GM21447 (cell line): ENCODE measurements around the gene MYCN.
"Not testable (repeated sequence)": the region's sequence is repeated elsewhere in the genome, so short reads cannot be mapped to it uniquely, and the experiment has no call there.

Experiments
- ATAC-seq: cut with Tn5 transposase; IDR thresholded peaks from one replicate; pipeline ENCODE4 v1.9.1; 2021; ENCODE audit not compliant: unreplicated experiment

The MYCN gene

DNA sequence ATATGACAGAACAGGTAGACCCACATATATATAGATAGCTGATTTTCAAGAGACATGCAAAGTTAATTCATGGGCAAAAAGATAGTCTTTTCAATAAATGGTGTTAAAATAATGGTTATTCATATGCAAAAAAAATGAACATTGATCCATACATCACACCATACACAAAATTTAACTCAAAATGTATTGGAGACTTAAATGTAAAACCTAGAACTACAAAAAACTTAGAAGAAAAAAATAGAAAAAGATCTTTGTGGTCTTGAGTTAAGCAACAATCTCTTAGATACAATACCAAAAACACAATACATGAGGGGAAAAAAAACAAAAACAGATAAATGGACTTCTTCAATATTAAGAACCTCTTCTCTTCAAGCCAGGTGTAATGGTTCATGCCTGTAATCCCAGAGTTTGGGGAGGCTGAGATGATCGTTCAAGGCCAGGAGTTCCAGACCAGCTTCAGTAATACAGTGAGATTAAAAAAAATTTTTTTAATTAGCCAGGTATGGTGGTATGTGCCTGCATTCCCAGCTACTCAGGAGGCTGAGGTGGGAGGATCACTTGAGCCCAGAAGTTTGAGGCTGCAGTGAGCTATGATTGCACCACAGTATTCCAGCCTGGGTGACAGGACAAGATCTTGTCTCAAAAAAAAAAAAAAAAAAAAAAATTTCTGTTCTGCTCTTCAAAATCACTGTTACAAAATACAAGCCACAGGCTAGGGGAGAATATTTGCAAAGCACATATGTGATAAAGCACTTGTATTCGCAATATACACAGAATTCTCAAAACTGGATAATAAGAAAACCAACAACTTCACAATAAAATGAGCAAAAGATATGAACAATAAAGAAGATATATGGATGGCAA, 32.7 kb upstream of the MYCN start:
- ATAC-seq, result no peak

DNA sequence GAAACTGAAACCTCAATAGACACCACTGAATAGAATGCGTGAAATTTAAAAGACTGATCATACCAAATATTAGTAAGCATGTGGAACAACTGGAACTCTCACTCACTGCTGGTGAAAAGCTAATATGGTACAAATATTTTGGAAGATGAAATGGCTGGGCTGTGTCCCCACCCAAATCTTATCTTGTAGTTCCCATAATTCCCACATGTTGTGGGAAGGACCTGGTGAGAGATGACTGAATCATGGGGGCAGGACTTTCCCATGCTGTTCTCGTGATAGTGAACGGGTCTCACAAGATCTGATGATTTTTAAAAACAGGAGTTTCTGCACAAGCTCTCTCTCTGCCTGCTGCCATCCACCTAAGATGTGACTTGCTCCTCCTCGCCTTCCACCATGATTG, 32.0 kb upstream of the MYCN start:
- no peak for ATAC-seq

DNA sequence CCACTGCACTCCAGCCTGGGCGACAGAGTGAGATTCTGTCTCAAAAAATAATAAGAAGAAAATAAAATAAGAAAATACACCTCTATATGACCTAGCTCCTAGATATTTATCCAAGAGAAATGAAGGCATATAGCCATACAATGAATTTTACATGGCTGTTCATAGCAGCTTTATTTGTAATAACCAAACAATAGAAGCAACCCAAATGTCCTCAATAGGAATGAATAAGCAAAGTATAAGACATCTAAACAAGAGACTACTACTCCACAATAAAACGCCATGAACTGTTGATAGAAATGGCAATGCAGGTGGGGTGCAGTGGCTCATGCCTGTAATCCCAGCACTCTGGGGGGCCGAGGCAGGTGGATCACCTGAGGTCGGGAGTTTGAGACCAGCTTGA, 31.2 kb upstream of the MYCN start:
- ATAC-seq, result no peak

DNA sequence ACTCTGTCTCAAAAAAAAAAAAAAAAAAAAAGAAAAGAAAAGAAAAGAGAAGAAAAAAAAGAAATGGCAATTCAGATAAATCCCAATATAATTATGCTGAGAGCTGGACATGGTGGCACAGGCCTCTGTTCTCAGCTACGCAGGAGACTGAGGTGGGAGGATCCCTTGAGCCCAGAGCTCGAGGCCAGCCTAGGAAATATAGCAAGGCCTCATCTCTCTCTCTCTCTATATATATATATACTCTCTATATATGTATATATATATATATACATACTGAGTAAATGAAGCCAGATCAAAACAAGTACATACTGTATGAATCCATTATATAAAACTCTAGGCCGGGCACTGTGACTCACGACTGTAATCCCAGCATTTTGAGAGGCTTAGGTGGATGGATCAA, 30.6 kb upstream of the MYCN start:
- ATAC-seq, result no peak

DNA sequence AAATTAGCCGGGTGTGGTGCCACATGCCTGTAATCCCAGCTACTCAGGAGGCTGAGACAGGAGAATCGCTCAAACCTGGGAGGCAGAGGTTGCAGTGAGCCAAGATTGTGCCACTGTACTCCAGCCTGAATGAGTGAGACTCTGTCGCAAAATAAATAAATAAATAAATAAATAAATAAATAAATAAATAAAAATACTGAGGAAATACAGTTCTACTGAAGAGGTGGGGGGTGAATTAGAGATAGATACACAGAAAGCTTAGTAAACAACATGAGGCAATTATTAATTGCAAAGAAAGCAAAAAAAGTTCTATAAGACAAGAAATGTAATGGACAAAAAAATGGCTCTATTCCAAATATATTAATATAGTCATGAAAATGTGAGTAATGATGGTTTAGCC, 29.1 kb upstream of the MYCN start:
- ATAC-seq, result not testable (repeated sequence)

DNA sequence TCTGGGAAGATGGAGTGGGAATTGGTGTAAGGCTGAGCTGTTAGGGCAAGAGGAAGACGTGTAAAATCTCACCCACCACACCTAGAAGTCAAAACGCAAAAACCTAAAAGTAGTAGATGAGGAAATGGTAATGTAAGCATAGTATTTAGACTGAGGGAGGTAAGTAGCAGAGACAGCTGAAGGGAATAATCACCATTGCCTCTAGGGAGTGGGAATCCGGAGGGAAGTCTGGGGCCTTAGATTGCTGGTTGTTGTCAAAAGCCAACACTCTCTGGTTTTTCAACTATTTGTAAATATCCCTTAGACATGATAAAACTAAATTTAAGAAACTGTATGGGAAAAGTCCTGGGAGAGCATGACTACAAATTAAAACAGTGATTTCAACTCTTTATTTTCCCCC, 28.7 kb upstream of the MYCN start:
- ATAC-seq, result no peak

DNA sequence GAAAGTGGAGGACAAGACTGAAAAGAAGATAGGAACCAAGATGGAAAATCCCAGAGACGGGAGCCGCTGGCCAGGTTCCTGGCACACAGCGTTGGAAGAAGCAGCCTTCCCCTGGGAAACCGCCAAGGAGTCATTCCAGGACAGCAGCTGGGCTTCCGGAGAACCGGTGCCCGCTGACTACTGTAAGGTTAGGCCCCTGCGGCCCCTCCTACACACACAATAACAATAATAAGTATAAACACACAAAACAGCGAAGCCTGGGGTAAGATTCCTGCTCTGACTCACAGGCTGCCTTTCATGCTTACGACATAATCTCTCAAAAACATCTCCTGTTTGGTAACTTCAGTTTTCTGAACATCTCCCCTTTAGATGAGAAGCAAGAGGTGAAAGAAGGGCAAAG, 28.1 kb upstream of the MYCN start:
- ATAC-seq, result no peak

DNA sequence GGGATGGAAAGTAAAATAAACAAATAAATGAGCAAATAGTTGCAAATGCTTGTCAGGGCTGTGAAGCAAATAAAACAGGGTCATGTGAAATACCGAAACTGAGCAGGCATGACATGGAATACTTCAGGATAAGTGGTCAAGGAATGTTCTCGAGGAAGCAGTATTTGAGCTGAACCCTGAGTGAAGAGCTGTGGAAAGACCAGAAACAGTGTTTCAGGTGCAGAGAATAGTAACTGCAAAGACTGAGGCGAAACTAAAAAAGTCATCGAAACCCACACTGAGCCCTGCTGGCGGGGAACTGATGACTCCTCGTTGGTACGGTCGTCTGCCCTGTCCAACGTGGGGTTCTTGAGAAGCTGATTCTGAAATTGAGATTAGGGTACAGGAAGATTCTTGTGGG, 27.2 kb upstream of the MYCN start:
- ATAC-seq, result no peak

DNA sequence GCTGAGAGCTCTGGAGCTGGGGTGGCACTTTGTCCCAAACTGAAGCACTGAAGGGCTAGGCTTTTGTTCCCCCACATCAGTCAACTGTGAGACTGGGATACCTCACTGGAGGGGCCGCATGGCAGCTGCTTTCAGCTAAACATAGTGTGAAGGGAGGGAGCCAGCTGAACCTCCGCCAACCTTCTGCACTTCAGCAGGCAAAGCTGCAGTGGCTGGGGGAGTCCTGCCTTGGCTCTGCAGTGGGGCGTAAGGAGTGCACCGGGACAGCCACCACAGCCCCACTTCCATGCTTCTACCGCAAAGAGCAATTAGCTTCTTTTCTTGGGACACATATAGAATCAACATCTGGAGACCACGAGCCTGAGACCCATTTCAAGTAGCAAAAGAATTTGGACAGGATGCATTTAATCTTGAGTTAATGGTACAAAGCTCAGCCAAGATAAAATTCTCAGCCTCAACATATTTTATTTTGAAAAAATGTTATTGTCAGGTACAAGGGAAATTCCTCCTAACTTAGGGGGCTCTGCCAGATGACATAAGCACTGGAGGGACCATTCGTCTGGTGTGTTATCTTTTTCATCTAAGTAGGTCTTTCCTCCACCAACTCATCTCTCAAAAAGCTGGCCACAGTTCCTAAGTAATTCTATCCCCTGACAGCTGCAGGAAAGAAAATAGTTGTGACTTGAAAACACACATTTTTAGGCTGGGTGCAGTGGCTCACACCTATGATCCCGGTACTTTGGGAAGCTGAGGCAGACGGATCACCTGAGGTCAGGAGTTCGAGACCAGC, 25.6 kb upstream of the MYCN start:
- no peak for ATAC-seq

DNA sequence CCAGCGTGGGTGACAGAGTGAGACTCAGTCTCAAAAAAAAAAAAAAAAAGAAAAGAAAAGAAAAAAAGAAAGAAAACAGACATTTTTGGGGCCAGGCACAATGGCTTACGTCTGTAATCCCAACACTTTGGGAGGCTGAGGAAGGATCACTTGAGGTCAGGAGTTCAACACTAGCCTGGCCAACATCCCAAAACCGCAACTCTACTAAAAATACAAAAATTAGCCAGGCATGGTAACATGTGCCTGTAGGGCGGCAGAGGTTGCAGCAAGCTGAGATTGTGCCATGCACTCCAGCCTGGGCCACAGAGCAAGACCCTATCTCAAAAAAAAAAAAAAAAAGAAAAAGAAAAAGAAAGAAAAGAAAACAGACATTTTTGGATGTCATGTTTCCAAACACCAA, 24.8 kb upstream of the MYCN start:
- not testable (repeated sequence) for ATAC-seq

DNA sequence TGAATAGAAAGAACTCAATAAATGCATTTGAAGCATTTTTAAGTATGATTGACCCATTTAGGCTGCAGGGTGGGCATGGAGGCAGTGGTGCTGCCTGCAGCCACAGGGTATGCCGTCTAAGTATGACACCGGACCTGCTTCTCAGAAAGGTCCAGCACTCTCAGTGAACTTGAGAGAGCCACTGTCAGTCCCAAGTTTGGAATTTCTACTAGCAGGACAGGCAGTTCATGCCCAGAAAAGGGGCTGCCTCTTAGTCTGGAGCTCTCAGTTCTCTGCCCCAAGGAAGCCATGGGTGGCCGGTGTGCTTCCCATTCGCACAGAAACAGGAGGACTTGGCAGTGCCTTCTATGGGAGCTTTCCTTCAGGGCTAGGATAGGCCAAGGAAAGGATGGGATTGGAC, 24.0 kb upstream of the MYCN start:
- no peak for ATAC-seq

DNA sequence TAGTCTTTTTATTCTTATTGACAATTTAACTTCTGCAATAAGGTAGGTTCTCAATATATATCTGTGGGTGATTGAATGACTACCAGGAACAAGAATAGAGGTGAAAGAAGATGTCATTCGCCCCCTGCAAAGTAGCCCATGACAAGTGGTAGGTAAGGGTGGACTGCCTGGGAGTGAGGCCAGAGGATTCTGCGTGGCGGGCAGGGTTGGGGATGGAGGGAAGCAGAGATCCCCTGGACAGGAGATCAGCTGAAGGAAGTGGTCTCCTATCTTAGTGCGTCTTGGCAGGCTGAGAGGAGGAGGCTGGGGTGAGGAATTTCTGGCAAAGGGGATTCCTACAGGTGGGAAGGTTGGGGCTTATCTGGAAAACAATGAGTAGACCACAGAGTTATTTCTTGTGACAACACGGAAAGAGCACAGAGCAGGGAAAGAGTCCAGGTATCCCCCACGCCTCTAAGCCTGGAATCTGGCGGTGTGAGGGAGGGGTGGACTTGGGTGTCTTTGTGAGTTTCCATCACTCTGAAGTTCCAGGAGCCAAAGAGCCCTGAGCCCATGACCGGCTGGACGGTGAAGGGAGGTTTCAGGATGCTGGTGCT, 21.5 kb upstream of the MYCN start:
- no peak for ATAC-seq

DNA sequence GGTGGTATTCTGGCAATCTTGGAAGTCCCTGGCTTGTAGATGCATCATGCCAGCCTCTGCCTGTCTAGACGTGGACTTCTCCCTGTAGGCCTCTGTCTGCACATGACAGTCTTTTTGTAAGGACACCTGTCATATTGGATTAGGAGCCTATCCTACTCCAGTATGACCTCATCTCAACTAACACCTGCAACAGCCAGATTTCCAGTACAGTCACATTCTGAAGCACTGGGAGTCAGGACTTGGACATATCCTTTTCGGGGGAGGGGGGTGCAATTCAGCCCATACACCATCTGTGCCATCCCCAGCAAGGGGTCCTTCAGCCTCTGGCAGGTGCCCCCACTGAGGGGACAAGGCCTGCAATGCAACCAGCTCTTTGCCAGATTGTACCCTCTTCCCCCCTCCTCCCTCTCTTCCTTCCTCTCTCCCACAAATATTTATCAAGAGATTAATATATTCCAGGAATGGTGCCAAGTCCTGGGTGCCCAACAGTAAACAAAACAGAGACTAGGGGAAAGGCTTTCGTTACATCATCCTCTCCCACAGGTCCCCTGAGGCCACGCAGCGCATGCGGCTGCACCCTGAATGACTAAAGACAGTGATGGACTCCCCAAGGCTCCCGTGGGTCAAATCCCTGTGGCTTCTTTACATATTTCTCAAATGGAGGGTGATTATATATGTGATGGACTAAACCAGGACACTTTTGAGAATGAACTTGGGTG, 20.5 kb upstream of the MYCN start:
- ATAC-seq, result no peak

DNA sequence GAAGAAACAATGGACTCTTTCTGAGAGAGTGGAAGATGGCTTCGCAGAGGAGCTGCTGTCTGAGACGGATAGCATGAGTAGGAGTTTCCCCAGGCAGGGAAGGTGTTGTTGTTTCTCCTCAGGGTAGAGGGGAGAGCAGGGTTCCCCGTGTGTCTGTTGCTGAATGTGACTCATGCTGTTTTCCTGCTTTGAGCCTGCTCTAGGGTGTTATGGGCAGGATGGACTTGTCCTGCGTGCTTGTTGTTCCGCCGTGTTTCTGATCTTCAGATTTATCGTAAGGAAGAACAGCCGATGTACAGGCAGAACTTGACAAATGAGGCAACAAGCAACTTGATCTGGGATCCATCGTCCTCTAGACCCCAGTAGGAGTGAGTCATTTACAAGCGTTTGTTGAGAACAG, 19.7 kb upstream of the MYCN start:
- ATAC-seq, result no peak

DNA sequence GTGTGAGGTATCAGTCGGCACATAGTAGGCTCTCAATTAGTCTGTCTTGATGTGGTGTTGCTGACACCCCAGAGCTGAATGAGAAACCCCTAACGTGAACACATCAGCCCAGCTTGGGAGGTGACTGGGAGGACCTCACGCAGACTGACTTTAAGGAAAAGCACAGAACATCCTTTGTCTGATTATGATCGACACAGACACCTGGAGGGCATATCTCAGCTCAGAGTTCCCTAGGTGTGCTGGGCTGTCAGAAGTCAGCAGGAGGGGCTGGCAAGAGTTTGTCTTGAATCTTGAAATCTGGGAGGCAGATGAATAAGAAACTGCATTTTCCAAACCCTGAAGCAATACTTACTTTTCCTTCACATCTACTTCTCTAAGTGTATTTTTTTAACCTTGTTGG, 16.8 kb upstream of the MYCN start:
- no peak for ATAC-seq

DNA sequence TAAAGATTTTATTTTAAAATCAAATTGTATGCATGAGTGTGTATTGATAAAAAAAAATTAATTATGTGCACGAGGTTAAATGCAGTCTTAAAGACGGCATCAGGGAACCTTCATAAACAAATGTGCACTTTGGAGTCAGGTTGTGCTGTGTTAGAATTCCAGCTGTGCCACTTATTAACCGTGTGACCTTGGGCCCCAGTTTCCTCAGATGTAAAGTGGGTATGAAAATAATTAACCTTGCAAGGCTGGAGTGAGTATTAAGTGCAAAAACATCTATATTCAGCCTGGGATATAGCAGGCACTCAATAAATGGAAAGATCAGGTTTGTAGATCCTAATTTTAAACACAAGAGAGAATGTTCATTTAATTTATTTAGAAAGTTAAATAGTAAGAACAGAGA, 14.5 kb upstream of the MYCN start:
- no peak for ATAC-seq

DNA sequence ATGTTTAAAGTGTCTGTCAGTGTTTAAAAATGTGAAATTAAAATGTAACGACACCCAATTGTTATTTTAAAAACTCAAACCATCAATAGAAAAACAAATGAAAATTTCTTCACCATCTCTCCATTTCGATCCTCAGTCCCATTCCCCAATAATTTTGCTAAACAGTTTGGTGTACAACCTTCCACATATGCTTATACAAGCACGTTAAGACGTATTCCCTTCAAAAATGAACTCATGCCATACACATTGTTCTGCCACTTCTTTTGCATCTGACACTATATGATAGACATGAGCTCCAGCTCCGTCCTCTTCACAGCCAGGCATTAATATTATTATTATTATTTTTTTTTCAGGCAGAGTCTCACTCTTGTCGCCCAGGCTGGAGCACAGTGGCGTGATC, 14.1 kb upstream of the MYCN start:
- ATAC-seq, result no peak

DNA sequence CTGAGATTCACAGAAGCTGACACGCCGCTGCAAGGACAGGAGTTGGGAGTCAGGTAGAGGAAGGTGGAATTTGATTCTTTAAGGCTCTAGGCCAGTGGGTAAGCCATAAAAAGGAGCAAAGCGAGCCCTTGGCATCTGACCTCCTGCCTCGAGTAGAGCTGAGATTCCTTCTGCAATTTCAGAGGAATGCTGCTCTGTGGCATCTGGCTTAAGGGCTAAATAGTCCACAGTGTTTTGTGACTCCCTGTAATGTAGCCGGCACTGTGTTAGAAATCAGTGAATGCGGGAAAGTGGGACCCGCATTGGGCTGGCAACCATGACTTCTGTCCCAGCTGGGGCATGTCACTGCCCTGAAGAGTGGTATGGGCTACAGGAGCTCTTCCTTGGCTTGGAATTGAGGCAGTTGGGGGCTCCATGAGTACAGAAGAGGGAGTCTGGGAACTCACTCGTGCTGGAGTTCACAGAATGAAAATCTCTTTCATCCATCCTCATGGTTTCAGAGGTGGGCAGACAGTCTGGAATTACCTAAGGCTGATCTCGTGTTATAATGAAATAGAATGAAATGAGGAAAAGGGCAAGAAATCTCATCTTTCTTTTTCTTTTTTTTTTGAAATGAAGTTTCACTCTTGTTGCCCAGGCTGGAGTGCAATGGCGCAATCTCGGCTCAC, 12.7 kb upstream of the MYCN start:
- ATAC-seq, result no peak

DNA sequence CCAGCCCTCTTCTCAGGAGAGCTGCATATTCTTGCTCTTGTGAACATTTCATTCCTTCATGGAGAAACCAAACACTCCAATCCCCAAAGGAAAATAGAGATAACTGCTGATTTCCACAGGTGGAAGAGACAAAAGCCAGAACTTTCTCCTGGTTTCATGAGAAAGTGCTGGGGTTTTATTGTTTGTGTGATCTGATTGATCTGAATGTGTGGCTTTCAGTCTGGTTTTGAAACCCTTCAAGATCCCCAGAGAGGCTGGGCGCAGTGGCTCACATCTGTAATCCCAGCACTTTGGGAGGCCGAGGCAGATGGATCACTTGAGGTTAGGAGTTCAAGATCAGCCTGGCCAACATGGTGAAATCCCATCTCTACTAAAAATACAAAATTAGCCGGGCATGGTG, 11.3 kb upstream of the MYCN start:
- ATAC-seq, result not testable (repeated sequence)

DNA sequence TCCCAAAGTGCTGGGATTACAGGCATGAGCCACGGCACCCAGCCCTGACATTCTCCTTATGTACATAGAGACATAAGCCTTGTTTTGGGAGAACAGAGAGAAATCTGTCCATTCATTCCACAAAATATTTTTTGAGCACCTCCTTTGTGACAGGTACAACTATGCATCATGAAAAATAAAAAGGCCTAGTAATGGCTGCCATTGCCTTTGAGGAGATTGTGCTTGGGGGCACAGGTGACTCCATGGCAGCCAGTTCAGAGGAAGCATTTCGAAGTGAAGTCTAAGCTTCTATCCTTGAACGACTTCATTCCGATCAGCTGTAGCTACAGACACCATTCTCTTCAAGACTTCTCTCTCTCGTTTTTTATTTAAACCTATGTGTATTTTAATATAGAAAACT, 10.5 kb upstream of the MYCN start:
- no peak for ATAC-seq
